SK-N-SH (cell line): ENCODE data around the gene RBMS3.

Source experiments
- CHD2 ChIP-seq: fragments of 150-350 bp; IDR thresholded peaks from 2 replicates; pipeline ENCODE4 v1.6.1; 2018; ENCODE audit warnings: low read length; ENCODE audit not compliant: partially characterized antibody
- CTCF ChIP-seq: fragments of 200-600 bp; sonication (generic); IDR thresholded peaks from 2 replicates; pipeline ENCODE4 v1.6.1; 2017; ENCODE audit warnings: antibody characterized with exemption, mild to moderate bottlenecking, moderate library complexity
- EZH2phosphoT487 ChIP-seq: fragments of 200-600 bp; sonication (generic); IDR thresholded peaks from 2 replicates; pipeline ENCODE4 v1.6.1; 2017; ENCODE audit warnings: low read depth, mixed run types, mild to moderate bottlenecking, antibody characterized with exemption, moderate library complexity, borderline replicate concordance
- RAD21 ChIP-seq: IDR thresholded peaks from 2 replicates; pipeline ENCODE4 v1.6.1; 2012; ENCODE audit warnings: mild to moderate bottlenecking, low read length
- REST ChIP-seq: IDR thresholded peaks from 2 replicates; pipeline ENCODE4 v1.6.1; 2012; ENCODE audit warnings: mild to moderate bottlenecking, low read depth, low read length, moderate library complexity

GRCh38 chr3:29493109-29493508 lies 212.2 kb downstream of the RBMS3 start:
- TF ChIP-seq RAD21 (no peak), CTCF (no peak), EZH2phosphoT487 (no peak), CHD2 (no peak), REST (no peak)
